Uterus (tissue), 2 donors: Measurements from ENCODE around the gene CLPTM1L.

Source experiments
- CTCF ChIP-seq, 4 experiments: fragments of 200-600 bp in 2 of 4; fragments of 450-650 bp in 2 of 4; sonication (generic) in 2 of 4; IDR thresholded peaks; one replicate each; pipeline ENCODE4 v1.5.1; 2016 to 2019; ENCODE audit warnings: antibody characterized with exemption in 4 of 4, mild to moderate bottlenecking in 2 of 4, moderate library complexity in 1 of 4
- POLR2A ChIP-seq, 2 donors: fragments of 450-650 bp; IDR thresholded peaks; one replicate each; pipeline ENCODE4 v1.6.1; 2016; ENCODE audit warnings: antibody characterized with exemption in 2 of 2, mild to moderate bottlenecking in 1 of 2, moderate library complexity in 1 of 2

- TF ChIP-seq CTCF (IDR thresholded peaks at IDR 0.05), result no peak
- TF ChIP-seq POLR2A (IDR thresholded peaks at IDR 0.05), result no peak
These were observed 46.8 kb downstream of the CLPTM1L start for GRCh38 chr5:1298067-1298551.
